GM19351 (cell line): ENCODE data around the gene RBM24.
"Not testable (repeated sequence)": the region's sequence is repeated elsewhere in the genome, so short reads cannot be mapped to it uniquely, and the experiment has no call there.

ENCODE experiments used
- ATAC-seq: cut with Tn5 transposase; IDR thresholded peaks from one replicate; pipeline ENCODE4 v1.9.1; 2021; ENCODE audit warnings: mild to moderate bottlenecking, moderate library complexity; ENCODE audit not compliant: unreplicated experiment

RBM24 gene

GRCh38 chr6:17289630-17290061, 8.5 kb downstream of the RBM24 start:
- ATAC-seq = no peak

- no peak for ATAC-seq
Observed at GRCh38 chr6:17291778-17292177, 10.6 kb downstream of the RBM24 start.

- ATAC-seq = no peak
Observed at GRCh38 chr6:17292600-17293133, 11.5 kb downstream of the RBM24 start.

- no peak for ATAC-seq
Observed at GRCh38 chr6:17293395-17293794, 12.2 kb downstream of the RBM24 start.

- no peak for ATAC-seq
Observed at GRCh38 chr6:17297271-17298080, 16.3 kb downstream of the RBM24 start.

GRCh38 chr6:17298257-17298656, 17.1 kb downstream of the RBM24 start:
- ATAC-seq = no peak

GRCh38 chr6:17299222-17299621, 18.1 kb downstream of the RBM24 start:
- no peak for ATAC-seq

- ATAC-seq = no peak
Observed at GRCh38 chr6:17299750-17300149, 18.6 kb downstream of the RBM24 start.

GRCh38 chr6:17300637-17301036, 19.5 kb downstream of the RBM24 start:
- ATAC-seq = no peak

GRCh38 chr6:17303444-17303843, 22.3 kb downstream of the RBM24 start:
- no peak for ATAC-seq

GRCh38 chr6:17305219-17306001, 24.2 kb downstream of the RBM24 start:
- no peak for ATAC-seq

- ATAC-seq = no peak
Observed at GRCh38 chr6:17311595-17312311, 30.6 kb downstream of the RBM24 start.

- ATAC-seq = not testable (repeated sequence)
Observed at GRCh38 chr6:17313238-17313637, 32.1 kb downstream of the RBM24 start.

- no peak for ATAC-seq
Observed at GRCh38 chr6:17313971-17314370, 32.8 kb downstream of the RBM24 start.

GRCh38 chr6:17315262-17315661, 34.1 kb downstream of the RBM24 start:
- no peak for ATAC-seq

- ATAC-seq = no peak
Observed at GRCh38 chr6:17318435-17319165, 37.4 kb downstream of the RBM24 start.

- not testable (repeated sequence) for ATAC-seq
Observed at GRCh38 chr6:17320266-17320665, 39.1 kb downstream of the RBM24 start.

- ATAC-seq = no peak
Observed at GRCh38 chr6:17331238-17331637, 50.1 kb downstream of the RBM24 start.

GRCh38 chr6:17334265-17334664, 53.1 kb downstream of the RBM24 start:
- no peak for ATAC-seq

GRCh38 chr6:17336425-17336824, 55.3 kb downstream of the RBM24 start:
- no peak for ATAC-seq

GRCh38 chr6:17339308-17339670, 58.1 kb downstream of the RBM24 start:
- ATAC-seq = no peak
